Tibial artery (tissue), 4 donors: Measurements from ENCODE around the gene PIANP.
A peak's percentile ranks its signal among the peaks of the same experiment; 100 is the strongest.

Source experiments
- DNase-seq, 2 donors: peaks; one replicate each; pipeline ENCODE4 v3.0.0-alpha.2; 2019
- H3K27ac ChIP-seq, 2 donors: fragments of 200-600 bp; sonication (generic) in 1 of 2; 1 replicate in 1 of 2; 2 replicates in 1 of 2; pipeline ENCODE4 v1.5.1; 2018 to 2019; ENCODE audit warnings: mild to moderate bottlenecking in 1 of 2
- H3K27me3 ChIP-seq, 2 donors: fragments of 200-600 bp; sonication (generic) in 1 of 2; one replicate each; pipeline versions ENCODE4 v1.5.1 to v1.6.0; 2016 to 2019
- H3K36me3 ChIP-seq, 3 donors: fragments of 200-600 bp; sonication (generic) in 2 of 3; one replicate each; pipeline ENCODE4 v1.5.1; 2016 to 2019; ENCODE audit warnings: mild to moderate bottlenecking in 2 of 3
- H3K4me1 ChIP-seq, 4 donors: fragments of 200-600 bp; sonication (generic) in 2 of 4; 1 replicate in 3 of 4; 2 replicates in 1 of 4; pipeline ENCODE4 v1.5.1; 2016 to 2019
- H3K4me3 ChIP-seq, 2 donors: fragments of 200-600 bp; sonication (generic) in 1 of 2; 1 replicate in 1 of 2; 2 replicates in 1 of 2; pipeline ENCODE4 v1.5.1; 2018 to 2019; ENCODE audit warnings: mild to moderate bottlenecking in 2 of 2
- H3K9me3 ChIP-seq, 3 donors: fragments of 200-600 bp; sonication (generic) in 1 of 3; one replicate each; pipeline ENCODE4 v1.5.1; 2016 to 2019
- intact Hi-C: fragments of 100-400 bp; cut with DNase I; formaldehyde crosslinking; loops from one replicate; pipeline ENCODE4 v1.15.0; 2023; ENCODE audit warnings: low total_unique reads
- TF ChIP-seq, protein P1 (sequence below), 2 experiments: fragments of 200-600 bp in 1 of 2; fragments of 450-650 bp in 1 of 2; IDR thresholded peaks; one replicate each; pipeline ENCODE4 v1.5.1; 2017 to 2019; ENCODE audit warnings: antibody characterized with exemption in 2 of 2, mild to moderate bottlenecking in 1 of 2, moderate library complexity in 1 of 2

PIANP gene

GRCh38 chr12:6736754-6737153 lies 36.1 kb upstream of the PIANP start:
- no peak overlapping the region for H3K27ac ChIP-seq
- no peak overlapping the region for H3K4me3 ChIP-seq
- intact Hi-C loops = no loop called here
- peaks cover 0 to 6% (median 2%) of the 10 kb centered on the region in 4 donors for H3K4me1 ChIP-seq
- H3K9me3 ChIP-seq = no peaks in the 10 kb centered on the region
- no peaks in the 10 kb centered on the region for H3K27me3 ChIP-seq
- TF ChIP-seq, protein P1, sequence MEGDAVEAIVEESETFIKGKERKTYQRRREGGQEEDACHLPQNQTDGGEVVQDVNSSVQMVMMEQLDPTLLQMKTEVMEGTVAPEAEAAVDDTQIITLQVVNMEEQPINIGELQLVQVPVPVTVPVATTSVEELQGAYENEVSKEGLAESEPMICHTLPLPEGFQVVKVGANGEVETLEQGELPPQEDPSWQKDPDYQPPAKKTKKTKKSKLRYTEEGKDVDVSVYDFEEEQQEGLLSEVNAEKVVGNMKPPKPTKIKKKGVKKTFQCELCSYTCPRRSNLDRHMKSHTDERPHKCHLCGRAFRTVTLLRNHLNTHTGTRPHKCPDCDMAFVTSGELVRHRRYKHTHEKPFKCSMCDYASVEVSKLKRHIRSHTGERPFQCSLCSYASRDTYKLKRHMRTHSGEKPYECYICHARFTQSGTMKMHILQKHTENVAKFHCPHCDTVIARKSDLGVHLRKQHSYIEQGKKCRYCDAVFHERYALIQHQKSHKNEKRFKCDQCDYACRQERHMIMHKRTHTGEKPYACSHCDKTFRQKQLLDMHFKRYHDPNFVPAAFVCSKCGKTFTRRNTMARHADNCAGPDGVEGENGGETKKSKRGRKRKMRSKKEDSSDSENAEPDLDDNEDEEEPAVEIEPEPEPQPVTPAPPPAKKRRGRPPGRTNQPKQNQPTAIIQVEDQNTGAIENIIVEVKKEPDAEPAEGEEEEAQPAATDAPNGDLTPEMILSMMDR (IDR thresholded peaks at IDR 0.05) = no peak
- no peak for DNase-seq
- H3K36me3 ChIP-seq = peaks cover 0 to 27% (median 10%) of the 10 kb centered on the region in 3 donors

GRCh38 chr12:6735448-6736191 lies 35.0 kb upstream of the PIANP start:
- H3K9me3 ChIP-seq = no peaks in the 10 kb centered on the region
- H3K4me1 ChIP-seq = peaks cover 0 to 6% (median 2%) of the 10 kb centered on the region in 4 donors
- peaks cover 8 to 39% (median 22%) of the 10 kb centered on the region in 3 donors for H3K36me3 ChIP-seq
- no peaks in the 10 kb centered on the region for H3K27me3 ChIP-seq
- TF ChIP-seq, protein P1 (IDR thresholded peaks at IDR 0.05) = peak; percentile 60 to 72
- peak; percentile 58 to 76 for DNase-seq
- H3K4me3 ChIP-seq = no peak overlapping the region
- H3K27ac ChIP-seq = no peak overlapping the region
- intact Hi-C loops = no loop called here

DNA sequence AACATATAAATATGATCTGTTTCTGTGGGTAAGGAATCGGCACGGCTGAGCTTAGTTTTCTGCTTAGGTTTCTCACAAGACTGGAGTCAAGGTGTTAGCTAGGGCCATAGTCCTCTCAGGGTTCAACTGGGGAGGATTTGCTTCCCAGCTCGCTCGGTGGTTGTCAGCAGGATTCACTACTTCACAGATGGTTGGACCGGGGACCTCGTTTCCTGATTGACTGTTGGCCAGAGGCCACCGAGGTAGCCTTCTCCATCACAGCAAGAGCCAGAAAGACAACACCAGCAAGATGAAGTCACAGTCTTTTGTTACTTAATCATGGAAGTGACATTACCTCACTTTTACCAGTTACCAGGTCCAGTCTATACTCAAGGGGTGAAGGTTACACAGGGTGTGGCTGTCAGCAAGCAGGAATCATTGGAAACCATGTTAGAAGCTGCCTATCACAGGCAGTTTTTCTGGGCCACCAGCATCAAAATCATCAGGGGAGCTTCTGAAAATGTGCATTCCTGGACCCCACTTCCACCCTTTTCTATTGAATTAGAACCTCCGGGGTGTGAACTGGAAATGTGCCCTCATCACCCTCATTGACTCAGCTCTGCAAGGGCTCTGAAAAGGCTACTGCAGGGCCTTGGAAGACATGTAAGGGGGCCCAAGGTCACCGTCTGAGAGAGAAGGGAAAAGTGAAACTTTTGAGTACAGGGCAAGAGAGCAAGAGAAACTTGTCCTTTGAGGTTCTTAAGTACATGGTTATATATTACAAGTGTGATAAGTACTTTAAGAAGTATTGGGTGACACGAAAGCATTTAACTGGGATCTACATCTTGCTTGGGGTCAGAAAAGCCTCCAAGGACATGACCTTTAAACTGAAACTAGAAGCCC lies 34.1 kb upstream of the PIANP start:
- H3K27ac ChIP-seq = no peak overlapping the region
- H3K36me3 ChIP-seq = peaks cover 16 to 47% (median 30%) of the 10 kb centered on the region in 3 donors
- TF ChIP-seq, protein P1 (IDR thresholded peaks at IDR 0.05) = no peak
- no peaks in the 10 kb centered on the region for H3K9me3 ChIP-seq
- no peak for DNase-seq
- H3K27me3 ChIP-seq = no peaks in the 10 kb centered on the region
- no peak overlapping the region for H3K4me3 ChIP-seq
- intact Hi-C loops = no loop called here
- H3K4me1 ChIP-seq = peaks cover 0 to 6% (median 2%) of the 10 kb centered on the region in 4 donors

- TF ChIP-seq, protein P1 (IDR thresholded peaks at IDR 0.05) = no peak
- intact Hi-C loops = no loop called here
- Histone ChIP-seq H3K9me3 (no peaks in the 10 kb centered on the region), H3K27me3 (no peaks in the 10 kb centered on the region), H3K36me3 (peaks cover 35 to 72% (median 49%) of the 10 kb centered on the region in 3 donors), H3K4me1 (peaks cover 0 to 6% (median 2%) of the 10 kb centered on the region in 4 donors), H3K27ac (no peak overlapping the region), H3K4me3 (no peak overlapping the region)
- no peak for DNase-seq
Measured at GRCh38 chr12:6730169-6730568, 29.6 kb upstream of the PIANP start.

GRCh38 chr12:6729186-6729585 lies 28.6 kb upstream of the PIANP start:
- intact Hi-C loops = no loop called here
- TF ChIP-seq, protein P1 (IDR thresholded peaks at IDR 0.05) = no peak
- Histone ChIP-seq H3K27ac (no peak overlapping the region), H3K9me3 (no peaks in the 10 kb centered on the region), H3K4me1 (peaks cover 0 to 15% (median 10%) of the 10 kb centered on the region in 4 donors), H3K27me3 (no peaks in the 10 kb centered on the region), H3K36me3 (peaks cover 35 to 65% (median 49%) of the 10 kb centered on the region in 3 donors), H3K4me3 (no peak overlapping the region)
- no peak for DNase-seq
